ENCODE data around the gene BCAR1.

The BCAR1 gene

DNA sequence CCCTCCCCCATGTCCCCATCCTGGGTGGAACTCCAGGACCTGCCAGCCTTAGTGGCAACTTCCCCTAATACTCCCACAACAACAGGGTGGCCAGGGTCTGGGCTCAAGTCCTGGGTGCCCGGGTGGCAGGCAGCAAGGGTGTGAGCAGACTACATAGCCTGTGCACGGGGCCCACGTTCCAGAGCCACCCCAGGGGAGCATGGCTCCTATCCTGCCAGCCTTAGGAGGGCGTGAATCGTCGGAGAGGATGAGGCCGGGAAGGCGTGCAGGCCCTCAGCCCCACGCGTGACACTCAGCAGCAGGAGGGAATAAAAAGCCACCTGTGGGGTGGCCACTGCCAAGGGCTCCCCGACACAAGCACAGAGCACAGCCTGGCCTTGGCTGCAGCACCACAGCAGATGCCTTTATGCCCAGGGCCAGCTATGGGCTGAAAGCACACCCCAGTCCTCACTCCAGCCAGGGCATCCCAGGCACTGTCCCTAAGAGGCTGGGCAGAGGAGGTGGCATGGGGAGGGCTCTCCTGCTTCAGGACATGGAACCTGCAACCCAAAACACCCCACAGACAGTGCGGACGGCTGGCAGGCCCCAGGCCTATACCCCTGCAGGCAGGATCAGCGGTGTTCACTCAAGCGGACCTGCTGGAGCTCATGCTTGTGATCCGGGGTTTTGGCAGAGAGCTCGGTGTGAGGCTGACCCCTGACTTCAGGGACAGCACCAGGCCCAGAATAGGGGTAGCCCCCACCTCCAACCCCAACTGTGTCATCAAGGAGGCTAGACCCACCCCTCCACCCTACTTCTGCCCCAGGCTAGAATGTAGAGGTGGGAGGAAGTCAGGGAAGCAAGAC, 2.7 kb downstream of the BCAR1 start:
- DNase-seq, result no peak
- Histone ChIP-seq H3K9me3 (no peaks in the 10 kb centered on the region), H3K36me3 (no peaks in the 10 kb centered on the region), H3K4me1 (peaks cover 8% of the 10 kb centered on the region), H3K4me3 (ENCODE audit: low read depth, low read length) (no peak overlapping the region), H3K27me3 (no peaks in the 10 kb centered on the region)
- TF ChIP-seq, protein P1, sequence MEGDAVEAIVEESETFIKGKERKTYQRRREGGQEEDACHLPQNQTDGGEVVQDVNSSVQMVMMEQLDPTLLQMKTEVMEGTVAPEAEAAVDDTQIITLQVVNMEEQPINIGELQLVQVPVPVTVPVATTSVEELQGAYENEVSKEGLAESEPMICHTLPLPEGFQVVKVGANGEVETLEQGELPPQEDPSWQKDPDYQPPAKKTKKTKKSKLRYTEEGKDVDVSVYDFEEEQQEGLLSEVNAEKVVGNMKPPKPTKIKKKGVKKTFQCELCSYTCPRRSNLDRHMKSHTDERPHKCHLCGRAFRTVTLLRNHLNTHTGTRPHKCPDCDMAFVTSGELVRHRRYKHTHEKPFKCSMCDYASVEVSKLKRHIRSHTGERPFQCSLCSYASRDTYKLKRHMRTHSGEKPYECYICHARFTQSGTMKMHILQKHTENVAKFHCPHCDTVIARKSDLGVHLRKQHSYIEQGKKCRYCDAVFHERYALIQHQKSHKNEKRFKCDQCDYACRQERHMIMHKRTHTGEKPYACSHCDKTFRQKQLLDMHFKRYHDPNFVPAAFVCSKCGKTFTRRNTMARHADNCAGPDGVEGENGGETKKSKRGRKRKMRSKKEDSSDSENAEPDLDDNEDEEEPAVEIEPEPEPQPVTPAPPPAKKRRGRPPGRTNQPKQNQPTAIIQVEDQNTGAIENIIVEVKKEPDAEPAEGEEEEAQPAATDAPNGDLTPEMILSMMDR (IDR thresholded peaks at IDR 0.05; ENCODE audit: low read depth, low read length), result no peak

DNA sequence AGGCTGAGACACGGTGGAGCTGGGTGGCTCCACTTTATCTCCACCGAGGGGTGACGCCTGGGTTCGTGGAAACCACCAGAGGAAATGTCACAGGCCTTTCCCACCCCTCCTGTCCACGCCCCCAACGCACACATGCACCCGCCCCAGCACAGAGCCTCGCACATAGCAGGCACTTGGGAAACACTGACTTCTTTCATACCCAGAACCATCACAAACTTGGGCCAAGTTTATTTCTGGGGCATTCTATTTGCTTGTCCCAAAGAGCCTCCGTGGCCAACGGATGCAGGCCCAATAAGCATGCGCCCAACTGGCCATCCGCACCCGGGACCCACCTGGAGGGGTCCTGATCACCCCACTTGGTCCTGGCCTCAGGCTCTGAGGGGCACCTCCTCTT, 3.3 kb downstream of the BCAR1 start:
- TF ChIP-seq, protein P1 (IDR thresholded peaks at IDR 0.05; ENCODE audit: low read depth, low read length), result no peak
- Histone ChIP-seq H3K4me3 (ENCODE audit: low read depth, low read length) (no peak overlapping the region), H3K36me3 (no peaks in the 10 kb centered on the region), H3K9me3 (no peaks in the 10 kb centered on the region), H3K4me1 (peaks cover 8% of the 10 kb centered on the region), H3K27me3 (no peaks in the 10 kb centered on the region)
- DNase-seq, result no peak

DNA sequence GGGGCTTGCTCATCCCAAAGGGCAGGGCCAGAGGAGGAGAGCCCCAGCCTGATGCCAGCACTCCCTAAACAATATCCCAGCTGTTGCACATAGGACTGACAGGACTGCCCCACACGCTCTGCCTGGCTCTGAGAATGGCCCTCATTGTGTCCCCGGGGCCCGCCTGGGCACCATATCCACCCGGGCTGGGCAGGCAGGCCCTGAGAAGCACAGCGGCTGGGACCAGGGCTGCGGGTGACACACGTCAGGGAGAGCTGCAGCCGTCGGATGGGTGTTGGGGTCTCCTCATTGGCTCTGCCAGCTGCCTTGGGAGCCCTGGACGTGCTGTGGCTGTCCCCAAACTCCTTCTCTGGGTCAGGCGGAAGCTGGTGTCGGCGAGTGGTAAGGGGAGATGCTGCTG, 4.2 kb downstream of the BCAR1 start:
- 0 out of 2 replicates have a peak, but pooled peaks cover 3% of the 10 kb centered on the region for H3K36me3 ChIP-seq
- H3K9me3 ChIP-seq, result no peaks in the 10 kb centered on the region
- no peaks in the 10 kb centered on the region for H3K27me3 ChIP-seq
- no peak for DNase-seq
- H3K4me1 ChIP-seq, result peaks cover 8% of the 10 kb centered on the region
- no peak overlapping the region for H3K4me3 ChIP-seq (ENCODE audit: low read depth, low read length)
- TF ChIP-seq, protein P1 (IDR thresholded peaks at IDR 0.05; ENCODE audit: low read depth, low read length), result no peak

DNA sequence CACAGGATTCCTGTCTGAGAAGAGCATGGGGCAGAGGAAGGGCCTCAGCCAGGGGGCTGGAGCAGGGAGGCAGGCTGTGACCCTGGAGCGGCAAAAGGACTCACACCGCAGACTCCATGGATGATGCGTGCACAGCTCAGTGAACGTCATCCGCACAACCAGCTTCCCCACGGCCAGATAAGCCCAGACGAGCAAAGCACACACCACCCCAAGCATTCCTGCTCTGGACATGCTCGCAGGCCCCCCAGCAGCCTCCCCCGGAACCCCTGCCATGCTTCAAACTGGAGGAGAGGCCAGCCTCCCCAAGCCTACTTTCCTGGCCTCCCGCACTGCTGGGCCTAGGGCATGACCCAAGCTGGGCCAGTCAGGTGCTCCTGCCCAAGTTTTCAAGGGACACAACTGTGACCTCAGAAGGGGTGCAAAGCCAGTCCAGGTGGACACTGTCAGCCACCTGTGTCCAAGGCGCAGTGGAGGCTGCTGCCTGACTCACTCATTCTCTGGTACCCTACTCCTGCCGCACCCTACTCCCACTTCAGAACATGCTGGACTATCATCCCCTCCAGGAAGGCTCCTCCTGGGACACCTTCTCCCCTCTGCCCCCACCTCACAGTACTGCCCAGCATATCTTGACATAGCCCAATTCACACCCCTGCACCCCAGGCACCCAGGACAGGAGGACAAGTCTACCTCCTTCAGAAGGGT, 4.8 kb downstream of the BCAR1 start:
- H3K4me3 ChIP-seq (ENCODE audit: low read depth, low read length), result no peak overlapping the region
- no peaks in the 10 kb centered on the region for H3K9me3 ChIP-seq
- peaks cover 3% of the 10 kb centered on the region for H3K4me1 ChIP-seq
- TF ChIP-seq, protein P1 (IDR thresholded peaks at IDR 0.05; ENCODE audit: low read depth, low read length), result no peak
- H3K27me3 ChIP-seq, result no peaks in the 10 kb centered on the region
- 0 out of 2 replicates have a peak, but pooled peaks cover 3% of the 10 kb centered on the region for H3K36me3 ChIP-seq
- no peak for DNase-seq

DNA sequence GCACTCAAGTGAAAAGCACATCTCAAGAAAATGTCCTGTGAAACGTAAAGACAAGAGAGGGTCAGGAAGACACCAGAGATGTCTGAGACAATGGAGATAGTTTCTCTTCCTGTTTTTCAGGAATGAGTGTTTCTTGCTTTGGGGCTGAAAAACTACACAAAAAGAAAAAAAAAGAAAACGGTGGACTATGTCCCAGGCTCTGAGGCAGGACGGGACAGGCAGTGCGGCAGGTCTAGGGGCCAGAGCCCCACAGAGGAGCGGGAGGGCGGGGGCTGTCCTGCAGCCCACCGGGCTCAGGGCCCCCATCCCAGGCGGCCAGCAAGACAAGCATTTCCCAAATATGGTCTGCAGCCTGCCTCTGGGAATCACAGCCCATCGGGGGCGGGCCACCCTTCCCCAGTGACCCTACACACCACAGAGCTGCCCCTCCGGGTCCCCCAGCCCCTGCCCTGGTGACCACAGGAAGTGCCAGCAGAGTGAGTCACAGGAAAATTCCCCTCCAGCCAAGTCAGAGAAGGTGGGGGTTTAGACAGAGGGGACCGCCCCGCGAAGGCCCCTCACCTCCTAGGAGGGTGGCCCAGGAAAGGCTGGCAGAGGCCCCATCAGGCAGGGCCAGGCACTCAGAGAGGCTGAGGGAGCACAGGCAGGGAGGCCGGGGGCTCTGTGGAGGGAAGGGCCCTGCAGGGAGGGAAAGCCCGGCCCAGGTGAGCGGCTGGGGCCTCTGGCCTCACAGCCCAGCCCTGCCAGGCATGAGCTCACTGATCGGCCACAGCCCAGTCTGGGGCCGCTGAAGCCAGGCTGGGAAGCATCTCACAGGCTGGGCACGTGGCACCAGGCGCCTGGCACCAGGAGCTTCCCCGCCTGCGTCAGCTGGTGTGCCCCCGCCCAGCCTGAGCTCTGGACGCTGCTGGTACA, 6.3 kb downstream of the BCAR1 start:
- no peaks in the 10 kb centered on the region for H3K27me3 ChIP-seq
- peaks cover 3% of the 10 kb centered on the region for H3K4me1 ChIP-seq
- TF ChIP-seq, protein P1 (IDR thresholded peaks at IDR 0.05; ENCODE audit: low read depth, low read length), result no peak
- DNase-seq, result peak; percentile 54
- H3K36me3 ChIP-seq, result 0 out of 2 replicates have a peak, but pooled peaks cover 3% of the 10 kb centered on the region
- no peak overlapping the region for H3K4me3 ChIP-seq (ENCODE audit: low read depth, low read length)
- no peaks in the 10 kb centered on the region for H3K9me3 ChIP-seq
